Heart right ventricle (tissue), 16 donors: ENCODE data around the gene SNTA1. TPM values are rescaled to one million over a fixed set of nuclear protein-coding genes. Genes with fewer than 3 reads are reported as not detected.

Source experiments
- ATAC-seq, 8 donors: fragments of 200-7000 bp; cut with Tn5 transposase; one replicate each; pipeline ENCODE4 v1.9.1; 2020; ENCODE audit warnings: mild to moderate bottlenecking in 8 of 8, moderate library complexity in 8 of 8, moderate number of reproducible peaks in 1 of 8
- DNase-seq, 2 donors: peaks; one replicate each; pipeline ENCODE4 v3.0.0-alpha.2; 2020
- H3K27ac ChIP-seq, 10 donors: fragments of 200-600 bp; sonication (generic) in 2 of 10; one replicate each; pipeline versions ENCODE4 v1.5.0 to v1.8.0; 2020 to 2022; ENCODE audit warnings: mild to moderate bottlenecking in 3 of 10
- H3K27me3 ChIP-seq, 7 donors: fragments of 200-600 bp; one replicate each; pipeline ENCODE4 v1.8.0; 2021 to 2022; ENCODE audit warnings: mild to moderate bottlenecking in 2 of 7
- H3K36me3 ChIP-seq, 9 donors: fragments of 200-600 bp; sonication (generic) in 1 of 9; one replicate each; pipeline versions ENCODE4 v1.5.0 to v1.8.0; 2020 to 2022; ENCODE audit warnings: mild to moderate bottlenecking in 2 of 9
- H3K4me1 ChIP-seq, 9 donors: fragments of 200-600 bp; sonication (generic) in 1 of 9; one replicate each; pipeline versions ENCODE4 v1.5.0 to v1.8.0; 2020 to 2022; ENCODE audit warnings: mild to moderate bottlenecking in 4 of 9
- H3K4me3 ChIP-seq, 10 donors: fragments of 200-600 bp; sonication (generic) in 2 of 10; one replicate each; pipeline versions ENCODE4 v1.5.0 to v1.8.0; 2020 to 2022; ENCODE audit warnings: mild to moderate bottlenecking in 7 of 10, moderate library complexity in 2 of 10
- H3K9me3 ChIP-seq, 11 donors: fragments of 200-600 bp in 10 of 11; sonication (generic) in 2 of 11; one replicate each; pipeline versions ENCODE4 v1.5.0 to v1.8.0; 2013 to 2022; ENCODE audit warnings: mild to moderate bottlenecking in 2 of 11, control low read depth in 1 of 11, moderate library complexity in 1 of 11
- WGBS, 2 donors: extraction: QIAGEN DNeasy Blood & Tissue Kit; methylation state at CpG; one replicate each; pipeline ENCODE4 v1.1.7; 2013; ENCODE audit warnings: inconsistent platforms in 1 of 2; 5-methylcytosine and 5-hydroxymethylcytosine counted together
- intact Hi-C, 10 donors: fragments of 100-400 bp; cut with DNase I; formaldehyde crosslinking; loops; one replicate each; pipeline versions ENCODE4 v1.11.1 to v1.14.2; 2022
- polyA plus RNA-seq, 2 donors: library from polyadenylated mRNA; stranded (reverse); fragments of 200-250 nt; gene quantifications; one replicate each; pipeline ENCODE4 v1.2.3, GENCODE V29; 2013
- total RNA-seq, 10 donors: library from RNA; stranded (reverse); fragmentation: NEBNext Ultra II Directional in 3 of 10; extraction: Animal tissue kit (Norgen Biotek cat#: 25700) in 3 of 10; gene quantifications; one replicate each; pipeline versions ENCODE4 v1.2.1 to v1.2.4, GENCODE V29; 2021 to 2023
- TF ChIP-seq, protein P1 (sequence below), 9 donors: fragments of 200-600 bp; sonication (generic) in 2 of 9; IDR thresholded peaks; one replicate each; pipeline versions ENCODE4 v1.5.0 to v1.8.0; 2021 to 2022; ENCODE audit warnings: antibody characterized with exemption in 9 of 9, mild to moderate bottlenecking in 5 of 9, moderate library complexity in 1 of 9
- donor health status: Arrhythmogenic right ventricular cardiomyopathy.
- donor health status: ischemic (EF 13 %, LVEDD 7.1; RV severe dilation, severe dysfunction).
- donor health status: healthy with polysubstance abuse.
- donor health status: DM: no; HTN: yes; CAD: no.
- donor health status: DM: no; HTN: no; CAD: no.
- donor health status: ischemic (EF 25% LVEDD 6.9; RV normal size, moderate dysfunction).
- donor health status: ischemic (EF 25% LVEDD 5.7; RV mildly dilated, moderate dysfunction).
- donor health status: healthy.
- donor health status: DM: yes; HTN: yes; CAD: no.
- donor health status: Ischemic cardiomyopathy.
- donor health status: ischemic (EF 35%, LVEDD 5.7; RV mildly dilated, moderate dysfunction).
- donor health status: nonischemic (EF 11% LVEDD 7.7; RV severe dilation, severe dysfunction).
- donor health status: DM: yes; HTN: yes; CAD: no.
- donor health status: PGD.
- donor health status: ischemic (EF 29% LVEDD 5.4; RV normal size, mild dysfunction).
- donor health status: nonischemic (EF 23%, LVEDD 6.1; RV moderate dilation, normal function).

Gene SNTA1
- total and polyA plus RNA-seq, 12 donors: 83.7 to 219 (median 150) TPM

DNA sequence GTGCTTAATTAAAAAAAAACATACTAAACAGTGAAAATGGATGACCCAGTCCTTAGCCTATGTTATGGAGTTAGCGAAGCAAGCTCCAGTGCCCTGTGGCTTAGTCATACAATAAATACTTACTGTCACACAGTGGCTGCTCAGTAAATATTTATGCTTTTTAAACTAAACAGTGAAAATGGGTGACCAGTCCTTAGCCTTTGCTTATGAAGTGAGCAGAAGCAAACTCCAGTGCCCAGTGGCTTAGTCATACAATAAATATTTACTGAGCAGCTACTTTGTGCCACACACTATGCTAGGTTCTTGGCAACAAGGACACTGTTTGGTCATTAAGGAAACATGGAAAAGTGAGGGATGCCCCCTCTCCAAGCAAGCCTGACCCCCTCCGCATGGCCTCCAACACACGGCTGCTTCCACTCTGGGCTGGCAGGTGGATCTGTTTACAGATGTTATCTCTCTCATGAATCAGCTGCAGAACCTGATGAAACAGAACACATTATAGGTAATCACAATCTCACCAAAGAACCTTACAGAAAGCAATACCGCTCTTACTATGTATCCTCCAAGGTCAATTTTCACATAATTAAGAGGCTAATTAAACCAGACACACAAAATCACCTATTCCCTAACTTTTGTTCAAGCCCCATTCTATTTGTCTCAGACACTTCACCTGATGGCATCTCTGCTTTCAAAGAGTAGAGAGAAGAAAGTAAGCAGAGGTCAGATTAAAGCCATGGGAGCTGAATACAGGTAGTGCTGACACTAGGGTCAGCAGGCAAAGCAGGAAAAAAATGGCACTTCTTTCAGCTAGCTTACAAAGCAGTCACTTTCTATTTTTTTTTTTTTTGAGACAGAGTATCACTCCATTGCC is 69.6 kb downstream of the SNTA1 start:
- Histone ChIP-seq H3K9me3 (no peaks in the 10 kb centered on the region), H3K4me3 (no peak overlapping the region), H3K4me1 (peaks cover 0 to 6% (median 0%) of the 10 kb centered on the region in 9 donors), H3K27me3 (no peaks in the 10 kb centered on the region), H3K36me3 (peaks cover 0 to 100% (median 71%) of the 10 kb centered on the region in 9 donors), H3K27ac (no peak overlapping the region)
- intact Hi-C loops: no loop called here
- no peak for ATAC-seq
- no peak for DNase-seq
- WGBS, 2 donors: 96 to 97% methylated on average over 4 of the region's 4 CpGs
- TF ChIP-seq, protein P1, sequence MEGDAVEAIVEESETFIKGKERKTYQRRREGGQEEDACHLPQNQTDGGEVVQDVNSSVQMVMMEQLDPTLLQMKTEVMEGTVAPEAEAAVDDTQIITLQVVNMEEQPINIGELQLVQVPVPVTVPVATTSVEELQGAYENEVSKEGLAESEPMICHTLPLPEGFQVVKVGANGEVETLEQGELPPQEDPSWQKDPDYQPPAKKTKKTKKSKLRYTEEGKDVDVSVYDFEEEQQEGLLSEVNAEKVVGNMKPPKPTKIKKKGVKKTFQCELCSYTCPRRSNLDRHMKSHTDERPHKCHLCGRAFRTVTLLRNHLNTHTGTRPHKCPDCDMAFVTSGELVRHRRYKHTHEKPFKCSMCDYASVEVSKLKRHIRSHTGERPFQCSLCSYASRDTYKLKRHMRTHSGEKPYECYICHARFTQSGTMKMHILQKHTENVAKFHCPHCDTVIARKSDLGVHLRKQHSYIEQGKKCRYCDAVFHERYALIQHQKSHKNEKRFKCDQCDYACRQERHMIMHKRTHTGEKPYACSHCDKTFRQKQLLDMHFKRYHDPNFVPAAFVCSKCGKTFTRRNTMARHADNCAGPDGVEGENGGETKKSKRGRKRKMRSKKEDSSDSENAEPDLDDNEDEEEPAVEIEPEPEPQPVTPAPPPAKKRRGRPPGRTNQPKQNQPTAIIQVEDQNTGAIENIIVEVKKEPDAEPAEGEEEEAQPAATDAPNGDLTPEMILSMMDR (IDR thresholded peaks at IDR 0.05): no peak

DNA sequence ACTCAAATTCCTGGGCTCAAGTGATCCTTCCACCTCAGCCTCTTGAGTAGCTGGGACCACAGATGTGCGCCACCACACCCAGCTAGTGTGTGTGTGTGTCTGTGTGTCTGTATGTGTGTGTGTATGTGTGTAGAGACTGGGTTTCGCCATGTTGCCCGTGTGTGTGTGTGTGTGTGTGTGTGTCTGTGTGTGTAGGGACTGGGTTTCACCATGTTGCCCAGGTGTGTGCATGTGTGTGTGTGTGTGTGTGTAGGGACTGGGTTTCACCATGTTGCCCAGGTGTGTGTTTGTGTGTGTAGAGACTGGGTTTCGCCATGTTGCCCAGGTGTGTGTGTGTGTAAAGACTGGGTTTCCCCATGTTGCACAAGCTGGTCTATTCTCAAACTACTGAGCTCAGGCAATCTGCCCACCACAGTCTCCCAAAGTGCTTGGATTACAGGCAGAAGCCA is 70.5 kb downstream of the SNTA1 start:
- H3K27ac ChIP-seq: no peak overlapping the region
- H3K4me1 ChIP-seq: peaks cover 0 to 6% (median 0%) of the 10 kb centered on the region in 9 donors
- DNase-seq (no peak), ATAC-seq (no peak)
- peaks cover 0 to 100% (median 72%) of the 10 kb centered on the region in 9 donors for H3K36me3 ChIP-seq
- intact Hi-C loops: no loop called here
- H3K9me3 ChIP-seq: no peaks in the 10 kb centered on the region
- TF ChIP-seq, protein P1 (IDR thresholded peaks at IDR 0.05): no peak
- H3K27me3 ChIP-seq: no peaks in the 10 kb centered on the region
- WGBS, 2 donors: 94 to 98% methylated on average over 4 of the region's 4 CpGs
- no peak overlapping the region for H3K4me3 ChIP-seq

DNA sequence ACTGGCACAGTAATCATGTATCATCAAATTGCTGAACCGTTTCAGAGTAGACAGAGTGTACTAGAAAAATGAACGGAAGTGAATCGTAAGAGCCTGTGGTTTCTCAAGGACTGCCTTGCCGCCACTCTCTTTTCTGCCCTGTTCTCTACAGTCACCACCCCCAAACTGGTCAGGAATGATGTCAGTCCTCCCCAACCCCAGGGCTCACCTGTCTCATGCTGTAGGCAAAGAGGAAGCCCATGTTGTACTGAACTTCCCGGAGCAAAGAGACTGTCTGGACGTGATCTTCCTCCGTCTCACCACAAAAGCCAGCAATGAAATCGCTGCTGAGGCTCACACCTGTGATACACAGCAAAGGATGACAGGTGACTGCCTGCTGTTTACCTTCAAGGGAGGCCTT is 73.3 kb downstream of the SNTA1 start:
- no peaks in the 10 kb centered on the region for H3K27me3 ChIP-seq
- intact Hi-C loops: no loop called here
- 92 to 96% methylated on average over 8 of the region's 8 CpGs for WGBS, 2 donors
- H3K27ac ChIP-seq: peak overlapping the region in 1 of 10 donors; percentile 73
- H3K4me3 ChIP-seq: no peak overlapping the region
- DNase-seq (no peak), ATAC-seq (peak in 1 of 8 donors; percentile 56)
- H3K9me3 ChIP-seq: no peaks in the 10 kb centered on the region
- TF ChIP-seq, protein P1 (IDR thresholded peaks at IDR 0.05): no peak
- peaks cover 0 to 6% (median 0%) of the 10 kb centered on the region in 9 donors for H3K4me1 ChIP-seq
- peaks cover 0 to 100% (median 70%) of the 10 kb centered on the region in 9 donors for H3K36me3 ChIP-seq

DNA sequence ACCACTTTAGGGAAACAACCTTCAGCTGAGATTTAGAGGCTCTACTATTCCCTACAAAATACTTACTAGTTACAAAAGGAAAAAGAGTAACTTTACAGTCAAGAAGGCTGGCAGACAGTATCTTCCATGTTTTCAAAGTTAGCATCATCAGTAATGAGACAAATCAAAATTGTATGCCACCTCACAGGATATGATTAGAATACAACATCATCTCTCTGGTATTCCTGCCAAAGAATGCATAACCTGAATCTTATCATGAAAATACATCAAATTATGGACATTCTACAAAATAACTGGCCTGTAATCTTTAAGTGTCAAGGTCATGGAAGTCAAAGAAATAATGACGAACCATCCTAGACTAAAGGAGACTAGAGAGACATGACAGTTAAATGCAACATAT is 80.7 kb downstream of the SNTA1 start:
- intact Hi-C loops: no loop called here
- Histone ChIP-seq H3K9me3 (no peaks in the 10 kb centered on the region), H3K4me1 (peaks cover 0 to 13% (median 0%) of the 10 kb centered on the region in 9 donors), H3K27me3 (no peaks in the 10 kb centered on the region), H3K27ac (no peak overlapping the region), H3K4me3 (no peak overlapping the region), H3K36me3 (peaks cover 0 to 100% (median 29%) of the 10 kb centered on the region in 9 donors)
- WGBS, 2 donors: 50 to 52% methylated on average over 1 of the region's 1 CpG
- no peak for DNase-seq
- no peak for ATAC-seq
- TF ChIP-seq, protein P1 (IDR thresholded peaks at IDR 0.05): no peak
